Transverse colon (tissue), 4 donors: ENCODE results near the gene SMAD4. TPM values are rescaled to one million over a fixed set of nuclear protein-coding genes. Genes with fewer than 3 reads are reported as not detected.

ENCODE experiments used
- DNase-seq: peaks from one replicate; pipeline ENCODE4 v3.0.0-alpha.2; 2019
- H3K27ac ChIP-seq, 4 donors: fragments of 200-600 bp; sonication (generic); 2 replicates each; pipeline ENCODE4 v1.5.1; 2016 to 2018; ENCODE audit warnings: inconsistent platforms in 4 of 4
- H3K27me3 ChIP-seq: fragments of 200-600 bp; sonication (generic); 2 replicates; pipeline ENCODE4 v1.5.1; 2017; ENCODE audit warnings: inconsistent platforms
- H3K36me3 ChIP-seq, 4 donors: fragments of 200-600 bp; sonication (generic); 2 replicates each; pipeline ENCODE4 v1.5.1; 2017 to 2019; ENCODE audit warnings: inconsistent platforms in 4 of 4
- H3K4me1 ChIP-seq, 4 donors: fragments of 200-600 bp; sonication (generic); 2 replicates each; pipeline ENCODE4 v1.5.1; 2017 to 2020; ENCODE audit warnings: inconsistent platforms in 4 of 4
- H3K4me3 ChIP-seq, 4 donors: fragments of 200-600 bp; sonication (generic); 1 replicate in 1 of 4; 2 replicates in 3 of 4; pipeline versions ENCODE4 v1.5.1 to v1.6.1; 2017 to 2019; ENCODE audit warnings: inconsistent platforms in 4 of 4
- H3K9me3 ChIP-seq, 2 donors: fragments of 200-600 bp; sonication (generic); 2 replicates each; pipeline ENCODE4 v1.5.1; 2017 to 2019; ENCODE audit warnings: inconsistent platforms in 2 of 2
- CTCF ChIP-seq, 5 experiments: fragments of 200-600 bp in 3 of 5; fragments of 450-650 bp in 2 of 5; sonication (generic) in 3 of 5; IDR thresholded peaks; 1 replicate in 2 of 5; 2 replicates in 3 of 5; pipeline ENCODE4 v1.5.1; 2016 to 2017; ENCODE audit warnings: antibody characterized with exemption in 5 of 5, inconsistent platforms in 3 of 5, mild to moderate bottlenecking in 2 of 5, moderate library complexity in 1 of 5
- EP300 ChIP-seq: sonication (generic); formaldehyde crosslinking; IDR thresholded peaks from one replicate; pipeline ENCODE4 v1.6.1; 2017; ENCODE audit warnings: antibody characterized with exemption, low read depth
- POLR2A ChIP-seq: fragments of 450-650 bp; IDR thresholded peaks from one replicate; pipeline ENCODE4 v1.6.1; 2016; ENCODE audit warnings: antibody characterized with exemption, mild to moderate bottlenecking, moderate library complexity
- POLR2AphosphoS5 ChIP-seq, 3 donors: sonication (generic); formaldehyde crosslinking; IDR thresholded peaks; one replicate each; pipeline ENCODE4 v1.6.1; 2016; ENCODE audit warnings: antibody characterized with exemption in 3 of 3
- WGBS, 2 donors: methylation state at CpG; one replicate each; pipeline ENCODE4 v1.1.5; 2018; ENCODE audit warnings: low coverage in 1 of 2; 5-methylcytosine and 5-hydroxymethylcytosine counted together
- in situ Hi-C, 4 donors: fragments of 200-750 bp; cut with MboI; loops; one replicate each; pipeline versions ENCODE4 v1.15.0 to v1.15.1; 2017; ENCODE audit warnings: low sequenced_read_pairs in 3 of 4, low pct_ligation_motif_present in 1 of 4, low pct_unique_long_range_greater_than_20kb in 1 of 4
- intact Hi-C: fragments of 100-400 bp; cut with DNase I; formaldehyde crosslinking; loops from one replicate; pipeline ENCODE4 v1.15.1; 2023; ENCODE audit warnings: low total_unique reads
- total RNA-seq, 4 donors: library from RNA; depleted of rRNA; stranded (reverse); fragments of >200 nt; gene quantifications; one replicate each; pipeline ENCODE4 v1.1.0, GENCODE V29; 2016

SMAD4 gene
- 100 to 1,000 TPM in 1 of 4 donors, 10 to 100 TPM in 3; 77.1 to 172 (median 85.6) TPM for total RNA-seq

DNA sequence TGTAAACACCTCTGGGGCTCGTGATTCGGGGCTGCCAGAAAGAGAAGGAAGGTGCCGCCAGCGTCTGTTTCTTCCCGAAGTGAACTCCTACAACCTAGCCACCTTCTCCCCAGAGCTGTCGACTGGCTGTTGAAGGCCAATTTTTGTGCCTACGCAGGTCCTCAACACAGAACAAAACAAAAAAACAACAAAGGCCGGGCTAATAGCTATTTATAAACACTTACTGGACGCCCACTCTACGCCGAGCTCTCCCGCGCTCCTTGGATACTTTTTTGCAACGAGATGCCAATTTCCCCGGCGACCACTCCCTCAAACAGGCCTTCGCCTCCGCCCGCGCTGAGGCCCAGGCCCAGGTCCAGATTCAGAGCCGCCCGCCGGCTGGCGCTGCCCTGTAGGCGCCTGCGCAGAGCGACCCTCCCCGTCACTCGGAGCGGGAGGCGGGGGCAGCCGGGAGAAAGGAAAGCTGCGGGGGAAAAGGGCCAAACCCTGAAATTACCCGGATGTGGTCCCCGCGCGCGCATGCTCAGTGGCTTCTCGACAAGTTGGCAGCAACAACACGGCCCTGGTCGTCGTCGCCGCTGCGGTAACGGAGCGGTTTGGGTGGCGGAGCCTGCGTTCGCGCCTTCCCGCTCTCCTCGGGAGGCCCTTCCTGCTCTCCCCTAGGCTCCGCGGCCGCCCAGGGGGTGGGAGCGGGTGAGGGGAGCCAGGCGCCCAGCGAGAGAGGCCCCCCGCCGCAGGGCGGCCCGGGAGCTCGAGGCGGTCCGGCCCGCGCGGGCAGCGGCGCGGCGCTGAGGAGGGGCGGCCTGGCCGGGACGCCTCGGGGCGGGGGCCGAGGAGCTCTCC lies at the start of gene SMAD4:
Gene SMAD4 (plus strand): TSS at position 520 of the 843 bp plus-strand sequence. CDS start 16,834 bp downstream, outside the sequence.
- peak; percentile 98 for DNase-seq
- intact Hi-C loops (loop anchor here (1.0 to 10.0 kb wide), 2 partner anchors 62 to 205 kb away; partner anchors contain the start of genes ELAC1 and MRO), in situ Hi-C loops (loop anchor here in 2 of 4 donors (25.0 kb wide), 2 partner anchors 143 to 218 kb away; partner anchors contain the start of genes MRO (in 2 of the 2) and ME2 (in 1 of the 2))
- TF ChIP-seq POLR2AphosphoS5 (IDR thresholded peaks at IDR 0.05) (peak; percentile 94 to 98 (median 97)), POLR2A (peak; percentile 95), CTCF (IDR thresholded peaks at IDR 0.05) (no peak), EP300 (no peak)
- Histone ChIP-seq H3K27me3 (no peaks in the 10 kb centered on the region), H3K4me1 (peaks cover 13 to 61% (median 35%) of the 10 kb centered on the region in 4 donors), H3K9me3 (no peaks in the 10 kb centered on the region), H3K4me3 (peak within 1 kb of the TSS; percentile 87 to 90 (median 88)), H3K36me3 (no peaks in the 10 kb centered on the region), H3K27ac (peak within 1 kb of the TSS; percentile 97 to 99 (median 98))
- WGBS, 2 donors: 0 to 1% methylated on average over 8 to 62 of the region's 79 CpGs

DNA sequence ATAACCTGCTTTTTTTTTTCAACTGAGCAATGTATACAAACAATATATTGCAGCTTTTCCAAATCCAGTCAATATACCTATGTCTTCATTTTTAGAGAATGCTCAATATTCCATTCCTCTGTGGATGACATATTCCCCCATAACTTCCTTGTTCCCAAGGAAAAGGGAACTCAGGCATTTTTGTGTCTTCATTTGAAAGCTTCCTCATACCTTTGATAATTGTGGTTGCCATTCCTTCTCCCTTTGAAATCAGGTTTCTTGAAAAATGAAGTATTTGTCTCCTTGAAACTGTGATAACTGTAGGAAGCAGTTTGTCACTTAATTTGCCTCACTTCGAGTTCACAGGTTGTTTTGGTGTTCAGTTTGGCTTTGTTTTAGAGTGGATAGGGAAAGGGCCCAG lies 48.6 kb upstream of the SMAD4 start:
- 59 to 89% methylated on average over 1 of the region's 1 CpG for WGBS, 2 donors
- Histone ChIP-seq H3K4me3 (no peak overlapping the region), H3K27ac (peak overlapping the region; percentile 52 to 75 (median 69)), H3K9me3 (peaks cover 0 to 5% of the 10 kb centered on the region in 2 donors), H3K27me3 (no peaks in the 10 kb centered on the region), H3K36me3 (peaks cover 0 to 30% (median 11%) of the 10 kb centered on the region in 4 donors), H3K4me1 (peaks cover 0 to 23% (median 16%) of the 10 kb centered on the region in 4 donors)
- intact Hi-C loops (no loop called here), in situ Hi-C loops (no loop called here)
- no peak for TF ChIP-seq CTCF (IDR thresholded peaks at IDR 0.05)
- no peak for TF ChIP-seq EP300
- no peak for TF ChIP-seq POLR2AphosphoS5 (IDR thresholded peaks at IDR 0.05)
- TF ChIP-seq POLR2A: no peak
- DNase-seq: no peak

DNA sequence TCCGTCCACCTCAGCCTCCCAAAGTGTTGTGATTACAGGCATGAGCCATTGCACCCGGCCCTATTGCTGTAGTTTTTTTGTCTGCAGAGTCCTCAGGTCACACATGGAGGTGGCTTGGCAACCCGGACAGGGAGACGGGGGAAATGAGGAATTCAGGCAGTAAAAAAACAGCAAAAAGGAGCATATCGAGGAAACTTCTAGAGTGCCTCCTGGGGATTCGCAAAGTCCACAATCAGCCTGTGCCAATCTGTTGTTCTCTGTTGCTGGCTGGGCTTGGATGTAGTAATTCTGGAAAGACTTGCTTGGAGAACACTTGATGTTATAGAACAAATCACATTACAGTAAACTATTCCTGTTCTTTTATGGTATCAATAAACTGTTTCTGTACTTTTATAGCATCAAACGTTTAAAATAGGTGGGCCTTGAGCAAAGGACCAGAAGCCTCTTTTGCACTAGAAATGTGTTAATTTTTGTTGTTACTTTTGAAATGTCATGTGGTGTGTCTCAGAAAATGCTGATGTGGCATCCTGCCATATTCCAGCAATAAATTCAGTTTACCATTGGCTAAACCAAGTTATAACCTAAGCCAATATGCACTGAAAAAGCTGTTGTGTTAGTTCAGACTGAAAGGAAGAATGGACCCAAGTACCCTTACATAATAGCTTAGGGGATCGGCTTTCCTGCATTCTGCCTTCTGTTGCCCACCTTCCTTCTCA lies 47.8 kb upstream of the SMAD4 start:
- intact Hi-C loops: no loop called here
- H3K36me3 ChIP-seq: peaks cover 0 to 22% (median 8%) of the 10 kb centered on the region in 4 donors
- H3K4me1 ChIP-seq: peaks cover 0 to 23% (median 16%) of the 10 kb centered on the region in 4 donors
- no peak overlapping the region for H3K4me3 ChIP-seq
- H3K27ac ChIP-seq: peak overlapping the region; percentile 52 to 75 (median 69)
- in situ Hi-C loops: no loop called here
- peak; percentile 38 for DNase-seq
- peak in 2 of 3 donors; percentile 12 to 47 for TF ChIP-seq POLR2AphosphoS5 (IDR thresholded peaks at IDR 0.05)
- TF ChIP-seq EP300: no peak
- TF ChIP-seq POLR2A: no peak
- no peak for TF ChIP-seq CTCF (IDR thresholded peaks at IDR 0.05)
- 51 to 55% methylated on average over 8 of the region's 8 CpGs for WGBS, 2 donors
- no peaks in the 10 kb centered on the region for H3K9me3 ChIP-seq
- H3K27me3 ChIP-seq: no peaks in the 10 kb centered on the region

GRCh38 chr18:50982802-50983179 lies 47.2 kb upstream of the SMAD4 start:
- H3K27me3 ChIP-seq: no peaks in the 10 kb centered on the region
- H3K4me3 ChIP-seq: no peak overlapping the region
- H3K9me3 ChIP-seq: no peaks in the 10 kb centered on the region
- WGBS, 2 donors: 47% methylated on average over 3 of the region's 3 CpGs; no CpG with 5 or more reads in 1 of the 2 donors
- H3K27ac ChIP-seq: peak overlapping the region; percentile 52 to 75 (median 69)
- DNase-seq: no peak
- intact Hi-C loops (no loop called here), in situ Hi-C loops (no loop called here)
- H3K36me3 ChIP-seq: peaks cover 0 to 16% (median 5%) of the 10 kb centered on the region in 4 donors
- TF ChIP-seq CTCF (IDR thresholded peaks at IDR 0.05) (peak in 2 of 5 experiments; percentile 14 to 23), POLR2AphosphoS5 (IDR thresholded peaks at IDR 0.05) (no peak)
- peaks cover 0 to 23% (median 16%) of the 10 kb centered on the region in 4 donors for H3K4me1 ChIP-seq
